NK-92 (cell line): ENCODE results near the gene SEC23IP.
"Not testable (repeated sequence)": the region's sequence is repeated elsewhere in the genome, so short reads cannot be mapped to it uniquely, and the experiment has no call there.

ENCODE experiments used
- DNase-seq: peaks from one replicate; lab custom pipeline; 2025; ENCODE audit not compliant: unreplicated experiment; lab: John Stamatoyannopoulos, UW

SEC23IP gene

GRCh38 chr10:119883901-119884611, 8.5 kb upstream of the SEC23IP start:
- DNase-seq = not testable (repeated sequence)

DNA sequence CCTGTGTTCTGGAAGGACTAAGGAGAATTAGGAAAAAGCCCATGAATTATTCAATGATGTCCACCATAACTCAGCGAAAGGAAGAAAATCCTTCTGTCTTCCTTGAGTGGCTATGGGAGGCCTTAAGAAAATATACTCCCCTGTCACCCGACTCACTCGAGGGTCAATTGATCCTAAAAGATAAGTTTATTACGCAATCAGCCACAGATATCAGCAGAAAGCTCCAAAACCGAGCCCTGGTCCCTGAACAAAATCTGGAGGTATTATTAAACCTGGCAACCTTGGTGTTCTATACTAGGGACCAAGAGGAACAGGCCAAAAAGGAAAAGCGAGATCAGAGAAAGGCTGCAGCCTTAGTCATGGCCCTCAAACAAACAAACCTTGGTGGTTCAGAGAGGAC, 6.5 kb upstream of the SEC23IP start:
- not testable (repeated sequence) for DNase-seq

DNA sequence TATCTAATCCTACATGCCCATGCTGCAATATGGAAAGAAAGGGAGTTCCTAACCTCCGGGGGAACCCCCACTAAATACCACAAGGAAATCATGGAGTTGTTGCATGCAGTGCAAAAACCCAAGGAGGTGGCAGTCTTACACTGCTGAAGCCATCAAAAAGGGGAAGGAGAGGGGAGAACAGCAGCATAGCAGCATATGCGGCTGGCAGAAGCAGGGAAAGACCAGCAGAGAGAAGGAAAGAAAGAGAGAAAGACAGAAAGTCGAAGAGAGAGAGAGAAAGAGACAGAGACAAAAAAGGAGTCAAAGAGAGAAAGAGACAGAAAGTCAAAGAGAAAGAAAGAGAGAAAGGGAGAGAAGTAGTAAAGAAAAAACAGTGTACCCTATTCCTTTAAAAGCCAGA, 3.8 kb upstream of the SEC23IP start:
- DNase-seq = not testable (repeated sequence)

GRCh38 chr10:119889201-119889600, 3.3 kb upstream of the SEC23IP start:
- DNase-seq = not testable (repeated sequence)

GRCh38 chr10:119890307-119890706, 2.2 kb upstream of the SEC23IP start:
- not testable (repeated sequence) for DNase-seq

GRCh38 chr10:119891849-119892187, 712 bp upstream of the SEC23IP start:
- not testable (repeated sequence) for DNase-seq

GRCh38 chr10:119893074-119893473, 544 bp downstream of the SEC23IP start:
- no peak for DNase-seq

GRCh38 chr10:119893845-119894427, 1.4 kb downstream of the SEC23IP start:
- DNase-seq = no peak

DNA sequence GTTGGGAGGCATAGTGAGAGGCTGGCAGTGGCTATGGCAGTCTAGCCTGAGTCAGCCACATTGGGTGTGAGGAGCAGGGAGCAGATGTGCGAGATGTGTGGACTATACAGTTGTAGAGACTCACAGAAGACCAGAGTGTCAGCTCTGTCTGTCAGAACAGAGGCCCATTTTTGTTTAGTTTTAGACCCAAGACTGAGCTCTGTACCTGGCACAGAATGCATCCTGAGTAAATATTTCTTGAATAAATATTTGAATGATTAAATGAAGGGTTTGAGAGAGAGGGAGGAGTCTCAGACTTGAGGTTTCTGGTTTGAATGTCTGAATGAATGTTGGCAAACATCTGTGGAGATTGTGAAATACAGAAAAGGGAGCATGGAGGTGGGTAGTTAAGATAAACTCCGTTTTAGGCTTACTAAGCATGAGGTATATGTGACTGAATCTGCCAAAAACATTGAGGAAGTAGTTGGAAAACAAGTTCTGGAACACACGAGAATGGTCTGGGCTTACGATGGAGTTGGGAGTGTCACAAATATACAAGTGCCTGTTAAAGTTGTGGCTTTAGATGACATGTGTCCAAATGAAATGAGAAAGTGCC, 3.6 kb downstream of the SEC23IP start:
- DNase-seq = no peak

DNA sequence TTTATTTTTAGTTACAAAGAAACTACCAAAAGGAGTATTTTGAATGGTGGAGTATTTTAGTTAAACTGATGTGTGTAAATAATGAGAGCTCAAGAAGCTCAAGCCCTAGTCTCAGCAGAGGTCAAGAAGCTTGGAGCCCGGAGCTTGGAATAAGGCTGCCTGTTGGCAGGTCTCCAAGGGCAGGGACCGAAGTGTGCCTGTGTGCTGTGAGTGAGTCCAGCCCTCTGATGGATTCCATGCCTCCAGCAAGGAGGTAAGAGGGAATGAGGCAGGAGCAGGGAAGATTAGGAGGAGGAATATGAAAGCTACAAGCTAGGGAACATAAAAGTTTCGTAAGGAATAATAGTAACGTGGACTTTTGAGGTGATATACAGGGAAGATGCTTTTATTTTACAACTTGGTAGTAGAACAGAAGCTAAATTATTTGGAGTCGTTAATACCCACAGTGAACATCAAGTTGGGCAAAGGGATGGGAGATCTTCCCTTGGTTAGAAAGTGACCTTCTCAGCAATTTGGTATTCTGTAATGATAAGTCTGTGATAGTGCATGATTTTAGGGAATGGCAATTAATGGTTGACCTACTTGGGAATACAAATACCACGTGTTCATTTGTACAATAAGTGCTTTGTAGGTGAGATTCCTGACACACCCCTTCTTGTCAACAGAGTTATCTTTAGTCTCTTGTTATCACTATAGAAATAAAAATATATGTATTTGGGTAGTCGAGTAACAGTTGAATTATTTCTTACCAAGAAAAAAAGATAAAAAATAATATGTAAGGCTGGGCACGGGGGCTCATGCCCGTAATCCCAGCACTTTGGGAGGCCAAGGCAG, 4.6 kb downstream of the SEC23IP start:
- DNase-seq = no peak

DNA sequence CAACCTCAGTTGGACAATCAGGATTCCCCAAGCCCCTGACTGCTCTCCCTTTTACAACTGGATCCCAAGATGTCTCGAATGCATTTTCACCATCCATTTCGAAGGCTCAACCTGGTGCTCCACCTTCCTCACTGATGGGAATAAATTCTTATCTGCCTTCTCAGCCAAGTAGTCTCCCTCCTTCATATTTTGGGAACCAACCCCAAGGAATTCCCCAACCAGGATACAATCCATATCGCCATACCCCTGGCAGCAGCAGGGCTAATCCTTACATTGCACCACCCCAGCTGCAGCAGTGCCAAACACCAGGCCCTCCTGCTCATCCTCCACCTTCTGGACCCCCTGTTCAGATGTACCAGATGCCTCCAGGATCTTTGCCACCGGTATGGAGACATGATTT, 6.0 kb downstream of the SEC23IP start:
- no peak for DNase-seq

- DNase-seq = no peak
Observed at GRCh38 chr10:119903946-119904666, 11.6 kb downstream of the SEC23IP start.

- not testable (repeated sequence) for DNase-seq
Observed at GRCh38 chr10:119907695-119908094, 15.2 kb downstream of the SEC23IP start.

DNA sequence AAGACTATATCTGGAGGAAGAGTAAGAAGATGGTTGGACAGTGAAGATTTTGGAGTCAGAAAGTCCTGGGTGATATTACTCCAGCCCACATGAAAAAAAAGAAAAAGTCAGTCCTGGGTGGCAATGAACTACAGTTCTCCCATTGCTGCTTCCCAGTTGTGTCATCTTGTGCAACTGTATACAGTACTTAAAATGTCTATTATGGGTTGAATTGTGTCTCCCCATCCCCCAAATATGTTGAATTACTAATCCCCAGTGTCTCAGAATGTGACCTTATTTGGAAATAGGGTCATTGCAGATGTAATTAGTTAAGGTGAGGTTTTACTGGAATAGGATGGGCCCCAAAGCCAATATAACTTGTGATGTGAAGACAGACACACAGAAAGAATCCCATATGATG, 15.6 kb downstream of the SEC23IP start:
- no peak for DNase-seq

- DNase-seq = no peak
Observed at GRCh38 chr10:119910689-119911088, 18.2 kb downstream of the SEC23IP start.

DNA sequence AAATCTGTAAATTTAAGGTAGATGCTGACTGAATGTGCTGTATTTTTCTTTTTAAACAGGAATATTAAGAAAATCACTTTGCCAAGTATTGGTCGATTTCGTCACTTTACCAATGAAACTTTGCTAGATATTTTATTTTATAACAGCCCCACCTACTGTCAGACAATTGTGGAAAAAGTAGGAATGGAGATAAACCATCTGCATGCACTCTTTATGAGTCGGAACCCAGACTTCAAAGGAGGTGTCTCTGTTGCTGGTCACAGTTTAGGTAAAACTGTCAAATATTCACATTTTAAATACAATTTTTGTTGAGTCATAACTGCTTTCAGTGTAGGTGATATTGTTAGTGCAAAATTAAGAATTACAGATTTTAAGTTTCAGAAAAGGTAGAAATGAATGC, 25.2 kb downstream of the SEC23IP start:
- no peak for DNase-seq

- DNase-seq = no peak
Observed at GRCh38 chr10:119919271-119919670, 26.7 kb downstream of the SEC23IP start.

- no peak for DNase-seq
Observed at GRCh38 chr10:119919826-119920225, 27.3 kb downstream of the SEC23IP start.

DNA sequence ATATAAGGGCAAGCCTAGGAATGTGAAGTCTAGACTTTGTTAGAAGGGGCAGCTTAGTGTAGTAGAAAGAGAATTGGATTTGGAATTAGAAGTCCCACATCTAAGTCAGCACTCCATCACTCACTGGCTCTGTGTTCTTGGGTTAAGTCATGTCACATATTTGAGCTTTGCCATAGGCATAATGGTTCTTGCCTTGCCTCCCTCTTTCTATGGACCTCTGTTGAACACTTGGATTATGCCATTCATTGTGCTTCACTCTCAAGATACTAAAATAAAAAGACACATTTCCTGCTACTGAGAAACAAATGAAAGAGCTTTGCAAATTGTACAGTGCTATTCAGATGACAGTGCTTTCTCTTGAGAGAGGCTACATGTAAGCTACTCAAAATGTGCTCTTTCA, 35.9 kb downstream of the SEC23IP start:
- no peak for DNase-seq

DNA sequence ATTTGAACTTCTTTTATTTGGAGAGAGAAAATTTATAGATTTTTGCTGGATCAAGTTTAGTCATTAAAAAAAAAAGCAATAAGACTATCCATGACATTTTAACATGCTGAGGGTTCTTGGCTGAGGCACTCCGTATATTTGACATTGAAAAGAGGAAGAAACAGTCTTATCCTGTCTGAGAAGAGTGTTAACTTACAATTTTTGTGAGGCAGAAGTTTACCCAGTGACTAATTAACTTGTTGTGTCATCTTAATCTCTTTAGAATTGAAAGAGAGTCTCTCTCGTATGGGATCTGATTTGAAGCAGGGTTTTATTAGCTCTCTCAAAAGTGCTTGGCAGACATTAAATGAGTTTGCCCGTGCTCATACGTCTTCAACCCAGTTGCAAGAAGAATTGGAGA, 39.3 kb downstream of the SEC23IP start:
- DNase-seq = no peak

- DNase-seq = no peak
Observed at GRCh38 chr10:119932631-119933030, 40.1 kb downstream of the SEC23IP start.
